Measurements from ENCODE around the gene IRGC. TPM values are rescaled to one million over a fixed set of nuclear protein-coding genes. Genes with fewer than 3 reads are reported as not detected.

Gene IRGC
- total RNA-seq, 1 experiment from 2014 or later = not detected

DNA sequence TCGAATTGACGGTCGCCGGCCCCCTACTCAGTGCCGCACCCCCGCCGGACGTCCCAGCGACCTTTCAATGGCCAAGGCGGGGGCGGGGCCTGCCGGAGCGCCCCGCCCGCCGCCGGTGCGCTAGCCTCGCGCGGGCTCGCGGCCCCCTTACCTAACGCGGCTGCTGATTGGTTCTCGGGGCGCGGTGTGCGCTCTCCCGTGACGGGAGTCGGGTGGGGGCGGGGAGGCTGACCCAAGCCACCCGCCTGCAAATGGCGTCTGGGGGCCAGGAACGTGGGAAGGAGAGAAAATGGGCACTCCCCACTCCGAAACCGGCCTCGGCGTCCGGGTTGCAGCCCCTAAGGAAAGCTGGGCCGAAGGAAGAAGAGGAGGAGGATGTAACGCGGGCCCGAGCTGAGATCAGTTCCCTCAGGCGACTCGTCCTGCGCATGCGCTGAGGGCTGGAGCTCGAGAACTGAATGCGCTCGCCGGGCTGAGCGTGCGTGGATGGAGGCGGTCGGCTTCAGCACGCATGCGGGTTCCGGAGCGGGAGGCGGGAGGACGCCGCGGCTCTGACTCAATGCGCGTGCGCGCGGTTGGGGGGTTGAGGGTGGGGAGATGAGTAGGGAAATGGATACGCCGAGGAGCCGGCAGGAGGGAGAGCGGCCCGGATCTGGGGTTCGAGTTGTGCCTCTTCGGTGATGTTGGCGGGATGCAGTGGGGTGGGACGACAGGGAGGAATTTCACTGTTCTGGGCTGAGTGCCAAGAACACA, 38.8 kb downstream of the IRGC start, which contains the start of gene SMG9:
Gene SMG9 (minus strand): TSS at position 460 of the 753 bp plus-strand sequence. CDS start 4,221 bp downstream, outside the sequence.
- Mint-ChIP-seq H3K4me3 (ENCODE audit: unreplicated experiment) (peak within 1 kb of the TSS; percentile 97), H3K4me1 (ENCODE audit: low read depth, unreplicated experiment) (peaks cover 11% of the 10 kb centered on the region), H3K9me3 (ENCODE audit: unreplicated experiment) (no peaks in the 10 kb centered on the region), H3K27ac (ENCODE audit: unreplicated experiment) (peak within 1 kb of the TSS; percentile 100), H3K27me3 (ENCODE audit: insufficient read depth, unreplicated experiment) (no peaks in the 10 kb centered on the region), H3K36me3 (ENCODE audit: insufficient read depth, unreplicated experiment) (peaks cover 37% of the 10 kb centered on the region)
- H3K27me3 ChIP-seq (replicated peaks; ENCODE audit: control insufficient read depth, insufficient read depth, low read length) = no peaks in the 10 kb centered on the region
- no TSS peak for BruUV-seq (replicated peaks)
- H3K4me3 ChIP-seq (ENCODE audit: low read depth, low read length) = peak within 1 kb of the TSS; percentile 98
- H3K4me1 ChIP-seq = no peaks in the 10 kb centered on the region
- ChIA-PET POLR2A (interaction anchor here (0.6 to 1.3 kb wide), 8 partner anchors 8 to 410 kb away, joined by 3 to 12 read pairs (median 5); partner anchors contain the start of genes ZNF226 and ZNF283), CTCF (interaction anchor here (1.0 to 2.2 kb wide), 3 partner anchors 9 to 86 kb away, joined by 4 to 15 read pairs (median 5); no protein-coding TSS in a partner anchor)
- DNase-seq = peak; percentile 98 to 99
- TF ChIP-seq, protein P1, sequence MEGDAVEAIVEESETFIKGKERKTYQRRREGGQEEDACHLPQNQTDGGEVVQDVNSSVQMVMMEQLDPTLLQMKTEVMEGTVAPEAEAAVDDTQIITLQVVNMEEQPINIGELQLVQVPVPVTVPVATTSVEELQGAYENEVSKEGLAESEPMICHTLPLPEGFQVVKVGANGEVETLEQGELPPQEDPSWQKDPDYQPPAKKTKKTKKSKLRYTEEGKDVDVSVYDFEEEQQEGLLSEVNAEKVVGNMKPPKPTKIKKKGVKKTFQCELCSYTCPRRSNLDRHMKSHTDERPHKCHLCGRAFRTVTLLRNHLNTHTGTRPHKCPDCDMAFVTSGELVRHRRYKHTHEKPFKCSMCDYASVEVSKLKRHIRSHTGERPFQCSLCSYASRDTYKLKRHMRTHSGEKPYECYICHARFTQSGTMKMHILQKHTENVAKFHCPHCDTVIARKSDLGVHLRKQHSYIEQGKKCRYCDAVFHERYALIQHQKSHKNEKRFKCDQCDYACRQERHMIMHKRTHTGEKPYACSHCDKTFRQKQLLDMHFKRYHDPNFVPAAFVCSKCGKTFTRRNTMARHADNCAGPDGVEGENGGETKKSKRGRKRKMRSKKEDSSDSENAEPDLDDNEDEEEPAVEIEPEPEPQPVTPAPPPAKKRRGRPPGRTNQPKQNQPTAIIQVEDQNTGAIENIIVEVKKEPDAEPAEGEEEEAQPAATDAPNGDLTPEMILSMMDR (IDR thresholded peaks at IDR 0.05; ENCODE audit: insufficient read depth in 1 of 2, low read depth in 1 of 2, low read length in 1 of 2, severe bottlenecking in 1 of 2, unreplicated experiment in 1 of 2) = no peak
- intact Hi-C loops (cut with micrococcal nuclease; ENCODE audit: unreplicated experiment) = no loop called here
- H3K9me3 ChIP-seq = no peaks in the 10 kb centered on the region
- no peaks in the 10 kb centered on the region; the same call in 1 of the 2 replicates for H3K36me3 ChIP-seq (ENCODE audit: control insufficient read depth, insufficient read depth, low read length)

DNA sequence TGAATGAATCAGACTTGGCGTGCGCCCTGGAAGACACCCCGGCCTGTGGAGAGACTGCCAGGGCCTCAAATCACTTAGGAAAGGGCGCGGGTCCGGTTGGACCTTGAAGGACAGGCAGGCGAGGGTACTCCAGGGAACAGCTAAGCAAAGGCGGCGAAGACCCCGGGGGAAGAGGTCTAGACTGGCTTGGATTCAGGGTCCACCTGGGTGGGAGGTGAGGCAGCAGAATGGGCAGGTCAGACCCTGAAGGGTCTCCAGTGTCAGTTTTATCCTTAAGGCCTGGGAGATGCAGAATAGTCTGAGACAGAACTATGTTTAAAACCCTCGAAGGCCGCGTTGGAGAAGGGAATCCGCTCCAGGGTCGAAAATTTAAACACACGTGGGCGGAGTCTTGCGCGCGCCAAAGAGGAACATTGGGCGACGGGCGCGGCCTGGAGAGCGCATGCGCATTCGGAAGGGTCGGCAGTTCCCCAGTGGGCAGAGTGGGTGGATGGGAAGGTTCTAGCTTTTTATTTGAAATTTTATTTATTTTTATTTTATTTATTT, 39.5 kb downstream of the IRGC start:
- Histone ChIP-seq H3K4me3 (ENCODE audit: low read depth, low read length) (peak overlapping the region; percentile 98), H3K9me3 (no peaks in the 10 kb centered on the region), H3K36me3 (ENCODE audit: control insufficient read depth, insufficient read depth, low read length) (no peaks in the 10 kb centered on the region; the same call in 1 of the 2 replicates), H3K4me1 (no peaks in the 10 kb centered on the region), H3K27me3 (replicated peaks; ENCODE audit: control insufficient read depth, insufficient read depth, low read length) (no peaks in the 10 kb centered on the region)
- intact Hi-C loops (cut with micrococcal nuclease; ENCODE audit: unreplicated experiment) = no loop called here
- peak; percentile 86 to 87 for DNase-seq
- BruUV-seq (replicated peaks) = TSS peak; percentile 89
- Mint-ChIP-seq H3K9me3 (ENCODE audit: unreplicated experiment) (no peaks in the 10 kb centered on the region), H3K4me1 (ENCODE audit: low read depth, unreplicated experiment) (peaks cover 5% of the 10 kb centered on the region), H3K36me3 (ENCODE audit: insufficient read depth, unreplicated experiment) (peaks cover 32% of the 10 kb centered on the region), H3K27ac (ENCODE audit: unreplicated experiment) (peak overlapping the region; percentile 100), H3K27me3 (ENCODE audit: insufficient read depth, unreplicated experiment) (no peaks in the 10 kb centered on the region), H3K4me3 (ENCODE audit: unreplicated experiment) (peak overlapping the region; percentile 97)
- POLR2A ChIA-PET = interaction anchor here (0.6 to 1.3 kb wide), 7 partner anchors 10 to 409 kb away, joined by 3 to 12 read pairs (median 5); partner anchors contain the start of genes ZNF226 and ZNF283
- CTCF ChIA-PET = interaction anchor here (1.0 to 2.2 kb wide), 3 partner anchors 10 to 87 kb away, joined by 4 to 15 read pairs (median 5); no protein-coding TSS in a partner anchor
- TF ChIP-seq, protein P1 (IDR thresholded peaks at IDR 0.05; ENCODE audit: insufficient read depth in 1 of 2, low read depth in 1 of 2, low read length in 1 of 2, severe bottlenecking in 1 of 2, unreplicated experiment in 1 of 2) = no peak

DNA sequence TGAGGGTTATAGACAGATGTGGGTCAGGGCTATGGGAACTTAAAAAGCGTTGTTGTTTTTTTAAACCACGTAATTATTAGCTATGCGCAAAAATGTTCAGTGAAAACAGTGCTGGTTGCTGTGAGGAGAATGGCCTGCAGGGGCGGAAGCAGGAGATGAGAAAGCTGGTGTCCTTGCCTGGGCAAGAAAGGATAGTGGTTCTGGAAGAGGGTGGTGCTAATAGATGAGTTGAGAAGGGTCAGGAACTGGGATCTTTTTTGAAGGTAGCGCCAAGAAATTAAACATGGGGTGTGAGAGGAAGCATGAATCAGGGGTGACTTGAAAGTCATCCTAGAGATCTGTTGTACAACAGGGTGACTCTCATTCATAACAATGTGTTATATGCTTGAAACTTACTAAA, 43.6 kb downstream of the IRGC start:
- H3K36me3 ChIP-seq (ENCODE audit: control insufficient read depth, insufficient read depth, low read length) = no peaks in the 10 kb centered on the region
- no TSS peak for BruUV-seq (replicated peaks)
- intact Hi-C loops (cut with micrococcal nuclease; ENCODE audit: unreplicated experiment) = no loop called here
- H3K4me3 Mint-ChIP-seq (ENCODE audit: unreplicated experiment) = no peak overlapping the region
- CTCF ChIA-PET = interaction anchor here (0.7 to 1.4 kb wide), 2 partner anchors 14 to 26 kb away, joined by 3 to 6 read pairs; no protein-coding TSS in a partner anchor
- no peaks in the 10 kb centered on the region; the same call in 1 of the 2 replicates for H3K4me1 ChIP-seq
- H3K9me3 Mint-ChIP-seq (ENCODE audit: unreplicated experiment) = no peaks in the 10 kb centered on the region
- peaks cover under 1% of the 10 kb centered on the region for H3K4me1 Mint-ChIP-seq (ENCODE audit: low read depth, unreplicated experiment)
- TF ChIP-seq, protein P1 (IDR thresholded peaks at IDR 0.05; ENCODE audit: insufficient read depth in 1 of 2, low read depth in 1 of 2, low read length in 1 of 2, severe bottlenecking in 1 of 2, unreplicated experiment in 1 of 2) = peak; percentile 11 to 12
- no peaks in the 10 kb centered on the region for H3K27me3 Mint-ChIP-seq (ENCODE audit: insufficient read depth, unreplicated experiment)
- no peak for DNase-seq
- no peaks in the 10 kb centered on the region for H3K9me3 ChIP-seq
- no peak overlapping the region for H3K27ac Mint-ChIP-seq (ENCODE audit: unreplicated experiment)
- no peaks in the 10 kb centered on the region for H3K27me3 ChIP-seq (replicated peaks; ENCODE audit: control insufficient read depth, insufficient read depth, low read length)
- no peak overlapping the region for H3K4me3 ChIP-seq (ENCODE audit: low read depth, low read length)
- POLR2A ChIA-PET = no interaction called here
- H3K36me3 Mint-ChIP-seq (ENCODE audit: insufficient read depth, unreplicated experiment) = peaks cover 30% of the 10 kb centered on the region
